Measurements from ENCODE around the gene HLX.

HLX gene

DNA sequence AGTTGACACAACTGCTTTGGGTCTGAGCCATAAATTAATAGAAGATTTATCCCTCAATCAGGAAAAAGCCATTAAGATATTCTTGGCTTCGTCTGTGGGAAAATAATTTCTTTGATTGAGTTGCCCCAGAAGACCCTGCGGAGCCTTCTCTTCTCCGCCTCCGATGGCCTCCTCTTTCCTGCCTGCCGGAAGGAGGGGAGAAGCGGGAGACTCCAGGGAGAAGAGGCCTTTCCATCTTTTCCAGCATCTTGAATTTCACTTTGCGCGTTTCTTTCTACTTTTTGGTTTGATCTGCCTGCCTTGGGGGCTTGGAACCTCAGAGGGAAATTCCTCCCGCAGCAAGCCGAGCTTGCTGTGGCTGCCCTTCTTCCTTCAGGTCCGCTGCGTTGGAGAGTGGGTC is 16.8 kb downstream of the HLX start:
- DNase-seq: no peak

DNA sequence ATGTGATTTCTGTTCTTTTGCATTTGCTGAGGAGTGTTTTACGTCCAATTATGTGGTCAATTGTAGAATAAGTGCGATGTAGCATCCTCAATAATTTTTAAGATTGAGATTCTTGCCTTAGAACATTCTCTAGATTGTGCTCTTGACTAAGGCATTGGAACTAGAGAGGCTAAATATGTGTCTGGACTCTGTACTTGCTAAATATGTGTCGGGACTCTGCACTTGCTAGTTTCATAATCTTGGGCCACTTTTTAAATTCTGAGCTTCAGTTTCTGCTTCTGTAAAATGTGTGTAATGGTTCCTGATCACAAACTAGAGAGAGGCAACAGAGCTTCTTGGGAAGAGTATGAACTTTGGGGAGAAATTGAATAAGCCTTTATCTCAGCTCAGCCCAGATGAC is 21.6 kb downstream of the HLX start:
- DNase-seq: no peak

DNA sequence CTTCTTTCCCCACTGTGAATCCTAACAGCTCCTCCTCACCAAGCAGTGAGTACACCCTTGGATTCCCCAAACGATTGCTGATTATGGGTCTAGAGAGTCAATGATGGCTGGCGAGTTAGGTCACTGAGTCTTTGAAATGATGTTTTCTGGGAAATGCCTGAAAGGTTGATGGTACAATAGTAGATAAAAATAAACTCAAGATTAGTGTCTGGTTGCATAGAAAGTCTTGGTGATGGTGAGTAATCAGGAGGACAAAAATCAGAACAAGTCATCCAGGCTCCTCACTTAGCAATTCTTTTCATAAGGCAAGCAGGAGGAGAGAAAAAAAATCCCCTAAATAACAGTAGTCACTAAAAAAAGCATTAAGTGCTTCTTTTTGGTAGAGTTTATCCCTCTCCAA is 22.6 kb downstream of the HLX start:
- DNase-seq: no peak

DNA sequence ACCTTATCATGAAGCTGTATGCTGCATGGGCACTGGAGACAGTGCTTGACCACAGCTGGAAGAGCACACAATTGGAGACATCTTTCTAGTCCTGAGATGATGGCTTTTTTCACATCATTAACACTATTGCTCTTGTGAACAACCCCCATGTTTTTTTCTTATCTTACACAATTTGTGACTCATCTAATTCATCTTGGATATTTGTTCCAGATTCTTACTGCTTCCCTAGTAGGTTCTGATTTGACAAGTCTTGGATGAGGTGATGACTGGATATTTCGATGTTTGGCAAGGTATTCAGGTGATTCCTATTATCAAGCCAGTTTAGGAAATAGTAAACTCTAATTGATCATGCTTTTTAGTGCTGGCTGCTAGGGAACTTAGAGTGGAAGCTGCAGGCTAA is 23.7 kb downstream of the HLX start:
- no peak for DNase-seq

DNA sequence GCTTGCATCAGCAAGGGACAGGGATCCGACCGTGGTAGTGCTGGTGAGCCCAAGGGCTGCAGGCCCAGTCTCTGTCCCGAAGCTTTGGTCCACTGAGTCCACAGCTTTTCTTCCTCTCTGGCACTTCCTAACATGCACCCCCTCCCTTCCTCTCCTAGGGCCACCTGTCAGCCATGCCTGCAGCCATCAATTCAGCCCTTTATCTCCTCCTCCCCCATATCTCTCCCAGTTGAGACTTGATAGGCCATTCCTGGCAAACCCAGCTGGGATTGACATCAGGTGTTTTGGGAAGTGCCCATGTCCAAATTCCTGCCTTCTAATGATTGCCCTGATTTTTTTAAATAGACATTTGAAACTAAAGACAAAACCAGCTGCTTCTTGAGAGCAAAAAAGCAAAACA is 25.6 kb downstream of the HLX start:
- DNase-seq: no peak

DNA sequence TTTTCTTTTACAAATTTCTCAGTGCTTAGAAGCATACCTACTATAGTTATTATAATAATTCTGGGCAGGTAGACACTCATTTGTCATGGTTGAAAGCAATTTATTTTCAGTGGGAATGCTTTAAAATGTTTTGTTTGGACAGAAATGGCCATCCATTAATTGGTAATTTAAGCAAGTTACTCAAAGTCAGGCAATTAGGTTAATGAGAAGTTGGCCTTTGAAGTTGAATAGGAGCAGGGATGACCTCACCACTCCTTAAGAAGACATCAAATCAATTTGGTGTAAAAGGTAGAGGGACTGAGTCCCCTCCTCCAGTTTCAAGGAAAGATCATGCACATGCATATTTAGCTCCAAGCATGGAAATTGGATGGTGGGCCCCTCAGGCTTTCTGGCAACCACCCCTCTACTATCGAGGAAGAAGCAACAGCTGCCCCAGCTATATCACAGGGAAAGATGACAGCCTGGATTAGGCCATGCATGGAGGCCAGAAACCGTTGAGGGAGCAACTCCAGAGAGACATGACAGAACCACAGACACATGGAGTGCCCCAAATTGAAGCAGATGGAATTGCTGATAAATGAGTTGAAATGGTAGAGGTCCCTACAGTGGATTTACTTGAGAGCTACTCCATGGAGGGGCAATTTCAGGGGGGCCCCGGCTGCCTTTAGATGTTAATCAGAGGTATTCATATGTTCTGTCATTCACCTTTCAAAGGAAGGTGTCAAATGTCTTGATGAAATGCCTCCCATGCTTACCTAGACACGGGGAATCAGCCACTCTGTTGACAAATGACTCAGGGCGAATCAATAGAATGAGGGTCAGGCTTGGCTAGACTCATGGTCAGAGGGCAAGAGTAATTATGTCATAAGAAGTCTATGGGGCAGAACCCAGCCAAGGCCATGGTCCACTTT is 26.7 kb downstream of the HLX start:
- no peak for DNase-seq

DNA sequence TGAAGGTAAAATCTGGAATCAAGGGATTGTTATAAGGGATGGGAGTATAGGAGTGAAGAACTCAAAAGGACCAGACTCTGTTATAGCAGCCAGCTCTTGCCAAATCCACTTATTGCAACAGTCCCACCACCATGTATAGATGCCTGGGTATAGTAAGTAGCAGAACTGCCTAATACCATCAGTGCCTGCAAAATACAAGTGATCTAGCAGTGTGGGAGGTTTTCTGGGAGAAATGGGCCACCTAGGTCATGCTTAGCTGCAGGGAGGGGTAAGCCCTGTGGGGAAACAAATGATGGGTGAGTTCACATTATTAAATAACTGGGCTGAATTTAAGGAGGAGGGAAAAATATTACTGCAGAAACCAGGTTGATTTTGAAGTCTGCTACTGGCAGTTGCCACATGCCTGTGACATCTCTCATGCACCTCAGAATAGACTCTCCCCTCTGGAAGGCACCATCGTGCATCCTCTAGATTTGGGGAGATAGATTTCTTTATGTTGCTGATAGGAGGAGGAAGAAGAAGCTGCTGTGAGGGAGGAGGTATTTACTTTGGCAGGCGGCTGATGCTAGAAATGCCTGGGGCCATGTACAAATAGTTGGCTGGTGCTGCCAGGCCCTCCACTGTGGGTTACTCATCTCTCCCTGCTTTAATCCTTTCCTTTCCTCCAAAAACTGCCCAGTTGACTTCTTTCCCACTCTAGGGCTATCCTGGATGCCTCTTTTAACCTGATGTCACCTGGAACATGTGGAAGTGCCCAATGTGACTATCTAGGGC is 27.5 kb downstream of the HLX start:
- DNase-seq: no peak

DNA sequence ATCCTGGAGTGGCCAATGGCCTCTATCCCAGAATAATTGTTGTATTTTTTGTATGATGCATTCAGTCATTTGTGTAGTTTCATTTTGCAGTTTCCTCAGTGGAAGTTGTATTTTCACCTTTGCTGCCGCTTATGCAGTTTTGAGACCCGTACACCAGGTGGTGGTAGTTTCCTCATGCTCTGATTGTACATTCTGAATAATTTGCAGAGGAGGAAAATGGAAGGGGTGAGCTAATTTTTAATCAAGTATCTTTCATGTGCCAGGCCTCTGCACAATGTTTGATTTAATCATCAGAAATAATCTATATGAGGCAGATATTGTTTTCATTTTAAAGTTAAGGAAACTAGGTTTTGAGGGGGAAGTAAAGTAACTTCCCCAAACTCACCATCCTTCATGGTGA is 29.5 kb downstream of the HLX start:
- no peak for DNase-seq

DNA sequence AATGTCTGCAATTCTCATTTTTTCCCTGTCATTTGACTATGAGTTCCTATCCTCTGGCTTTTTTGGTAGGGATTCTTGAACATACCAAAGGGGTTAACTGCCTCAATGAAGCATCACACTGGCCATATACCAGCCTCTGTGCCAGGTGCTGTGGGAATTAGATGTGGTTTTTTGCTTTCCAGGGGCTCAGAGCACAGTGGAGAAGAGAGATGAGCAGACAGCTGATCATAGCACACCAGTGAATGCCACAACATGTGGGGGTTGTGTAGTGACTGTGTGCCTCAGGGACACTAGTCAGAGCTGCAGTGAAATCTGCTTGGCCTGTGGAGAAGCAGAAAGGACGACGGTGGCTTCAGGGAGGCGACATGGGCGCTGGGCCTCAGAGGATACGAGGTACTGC is 30.8 kb downstream of the HLX start:
- DNase-seq: no peak

DNA sequence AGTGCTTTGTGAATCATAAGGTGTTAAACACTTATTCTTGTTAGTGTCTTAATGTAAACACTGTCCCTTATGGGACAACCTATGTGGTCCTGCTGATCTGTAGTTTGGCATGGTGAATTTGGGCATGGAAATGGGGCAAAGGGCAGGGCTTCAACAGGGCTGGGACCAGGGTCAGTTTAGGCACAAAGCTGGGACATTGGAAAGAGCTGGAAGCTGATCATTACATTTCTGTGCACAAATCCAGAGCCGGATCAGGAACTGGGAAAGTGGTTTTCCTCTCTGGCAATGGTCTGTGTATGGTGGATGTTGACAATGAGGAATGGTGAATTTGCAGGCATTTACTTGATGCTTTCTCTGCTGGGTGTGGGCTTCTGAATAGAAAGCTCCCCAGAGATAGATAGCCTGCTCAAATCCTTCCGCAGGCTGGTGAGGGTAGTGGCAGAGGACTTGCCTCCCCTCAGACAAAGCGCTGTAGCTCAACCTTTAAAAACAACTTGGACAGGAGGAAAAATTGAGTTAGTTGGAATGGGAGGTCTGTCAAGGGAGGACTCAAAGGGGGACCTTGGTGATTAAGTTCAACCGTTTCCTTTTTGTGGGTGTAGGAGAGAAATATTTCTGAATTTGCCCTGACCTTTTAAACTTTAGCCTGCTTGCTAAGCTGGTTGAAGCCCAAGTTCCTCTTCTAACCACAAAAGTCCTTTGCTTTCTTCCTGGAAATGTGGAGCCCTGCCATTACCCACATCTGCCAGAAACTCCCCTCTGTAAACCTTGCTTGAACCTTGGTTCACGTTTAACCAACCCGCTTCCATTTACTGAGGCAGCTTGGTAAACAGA is 35.3 kb downstream of the HLX start:
- no peak for DNase-seq

DNA sequence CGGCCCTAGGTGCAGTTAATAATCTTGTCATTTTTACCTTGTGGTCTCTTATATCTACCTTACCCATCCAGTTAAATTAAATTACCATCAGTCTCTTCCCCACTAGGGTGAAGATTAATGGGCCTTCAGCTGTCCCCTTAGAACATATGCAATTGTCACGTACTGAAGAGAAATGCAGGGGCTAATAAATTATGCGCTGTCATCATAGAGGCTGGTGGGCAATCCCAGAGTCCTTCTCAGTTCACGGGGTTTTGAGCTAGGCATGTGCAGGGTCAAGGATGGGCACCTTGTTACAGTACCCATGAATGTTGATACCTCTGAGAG is 35.8 kb downstream of the HLX start:
- DNase-seq: no peak

DNA sequence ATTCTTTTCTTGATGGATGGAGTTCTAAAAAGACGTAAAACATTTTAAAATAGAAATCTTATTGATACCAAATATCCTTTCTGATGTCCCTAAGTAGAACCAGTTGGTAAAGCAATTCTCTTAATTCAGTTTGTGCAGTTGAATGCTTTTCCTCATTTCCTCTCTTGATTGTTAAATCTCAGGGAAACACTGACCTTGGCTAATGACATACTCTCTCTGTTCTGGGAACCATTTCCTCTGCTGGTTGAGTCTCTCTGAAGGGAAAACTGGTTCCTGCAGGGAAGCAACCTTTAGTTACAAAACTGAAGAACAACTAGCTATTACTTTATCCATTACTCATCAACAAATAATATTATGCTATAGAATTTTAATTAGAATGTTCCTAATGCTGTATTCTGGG is 36.7 kb downstream of the HLX start:
- DNase-seq: no peak

DNA sequence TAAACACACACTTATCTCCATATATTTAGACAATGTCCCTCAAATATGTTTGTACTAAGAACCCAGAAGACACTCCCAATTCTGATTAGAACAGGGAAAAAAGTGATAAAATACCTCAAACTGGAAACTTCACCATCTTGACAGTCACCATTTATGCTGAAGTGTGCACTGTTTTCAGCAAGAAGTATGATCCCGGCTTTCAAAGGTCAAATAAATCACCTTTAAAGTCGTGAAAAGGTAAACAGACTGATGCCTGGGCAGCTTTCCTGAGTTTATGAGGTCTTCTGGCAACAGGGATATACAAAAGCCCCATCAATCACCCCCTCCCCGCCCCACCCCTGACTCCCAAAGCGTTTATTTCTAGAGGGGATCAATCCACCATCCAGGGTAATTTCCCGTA is 37.9 kb downstream of the HLX start:
- no peak for DNase-seq

DNA sequence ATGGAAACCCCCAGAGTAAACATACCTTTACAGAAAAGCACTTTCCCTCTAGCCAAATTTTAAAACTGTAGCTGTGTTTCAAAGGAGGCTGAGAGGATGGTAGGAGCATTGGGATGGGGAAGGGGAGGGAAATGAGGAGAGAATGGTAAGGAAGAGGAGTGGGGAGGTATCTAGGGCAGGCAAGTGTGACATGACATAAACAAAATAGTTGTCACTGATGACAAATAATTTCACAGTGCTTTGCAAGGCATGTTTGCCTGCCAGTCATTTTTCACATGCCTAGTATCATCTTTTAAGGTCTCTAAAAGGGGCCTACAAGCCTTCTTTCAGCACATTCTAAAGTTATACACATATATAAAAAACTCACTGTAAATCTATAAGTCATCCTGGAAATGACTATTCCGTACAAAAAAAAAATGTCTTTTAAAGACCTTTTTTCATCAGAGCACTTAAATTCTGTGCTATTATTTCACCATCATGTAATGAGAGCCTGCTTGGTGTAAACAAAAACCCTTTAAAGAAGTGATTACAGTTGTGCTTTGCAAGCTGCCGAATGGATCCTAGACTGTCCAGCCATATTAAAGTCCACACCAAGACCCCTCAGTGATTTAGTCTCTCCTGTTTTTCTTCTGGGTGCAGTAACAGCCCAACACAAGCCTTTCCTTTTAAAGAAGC is 38.4 kb downstream of the HLX start:
- DNase-seq: no peak

DNA sequence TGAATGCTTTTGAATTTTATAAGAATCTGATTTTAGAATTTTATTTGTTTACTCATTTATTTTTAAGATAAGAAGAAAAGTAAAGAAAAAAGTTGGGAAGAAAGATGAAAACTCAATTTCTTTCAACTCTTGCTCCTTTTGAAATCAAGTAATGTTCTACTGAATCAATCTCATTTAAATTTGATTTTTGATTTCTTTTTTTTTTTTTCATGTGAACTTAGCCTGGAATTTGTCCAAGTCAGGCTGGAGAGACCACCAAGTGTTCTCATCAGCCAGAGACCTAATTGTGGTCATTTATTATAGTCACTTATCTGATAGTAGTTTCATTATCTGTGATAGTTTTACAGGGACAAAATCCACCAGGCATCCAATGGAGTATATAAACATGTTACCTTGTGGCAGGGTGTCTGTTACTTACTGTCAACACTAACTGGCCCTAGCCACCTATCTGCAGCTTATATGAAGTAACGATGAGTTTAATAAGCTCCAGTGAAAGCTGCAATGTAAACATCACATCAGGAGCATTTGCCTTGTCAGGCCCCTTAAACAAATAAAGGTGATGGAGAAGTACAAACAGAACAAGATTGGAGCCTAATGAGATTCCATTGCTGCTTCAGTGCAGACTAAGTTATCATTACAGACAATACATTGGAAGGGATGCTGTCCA is 39.2 kb downstream of the HLX start:
- DNase-seq: no peak

DNA sequence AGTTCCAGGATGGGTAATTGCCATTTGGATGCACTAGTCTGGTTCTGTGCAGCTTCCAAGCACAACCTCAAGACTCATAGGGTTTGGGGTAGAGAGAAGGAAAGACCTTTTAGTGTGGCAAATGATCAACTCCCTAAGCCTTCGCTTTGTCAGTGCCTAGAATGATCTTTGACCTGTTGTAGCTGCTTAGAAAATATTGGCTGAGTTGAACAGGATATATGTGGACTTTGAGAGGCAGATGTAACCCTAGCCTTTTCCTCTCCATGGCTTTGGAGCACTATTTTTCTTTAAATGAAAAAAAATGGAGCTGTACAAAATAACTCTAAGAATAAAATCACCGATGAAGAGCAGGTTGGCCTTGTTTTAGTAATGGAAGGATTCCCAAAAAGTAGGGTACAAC is 41.7 kb downstream of the HLX start:
- DNase-seq: no peak

DNA sequence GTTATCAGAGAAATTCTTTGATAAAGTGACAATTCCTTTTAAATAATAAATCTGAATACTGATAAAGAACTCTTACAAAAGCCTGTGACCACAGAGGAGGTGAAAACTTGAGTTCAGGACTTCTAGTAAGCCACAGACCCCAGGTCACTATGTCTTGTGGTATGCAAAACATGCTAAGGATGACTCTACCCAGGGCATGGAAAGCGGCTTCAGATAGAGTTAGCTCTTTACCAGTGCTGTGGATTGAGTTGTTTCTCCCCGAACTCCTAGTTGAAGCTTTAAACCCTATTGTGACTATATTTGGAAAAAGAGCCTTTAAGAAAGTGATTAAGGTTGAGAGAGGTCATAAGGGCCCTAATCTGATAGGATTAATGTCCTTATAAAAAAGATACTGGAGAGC is 42.3 kb downstream of the HLX start:
- no peak for DNase-seq

DNA sequence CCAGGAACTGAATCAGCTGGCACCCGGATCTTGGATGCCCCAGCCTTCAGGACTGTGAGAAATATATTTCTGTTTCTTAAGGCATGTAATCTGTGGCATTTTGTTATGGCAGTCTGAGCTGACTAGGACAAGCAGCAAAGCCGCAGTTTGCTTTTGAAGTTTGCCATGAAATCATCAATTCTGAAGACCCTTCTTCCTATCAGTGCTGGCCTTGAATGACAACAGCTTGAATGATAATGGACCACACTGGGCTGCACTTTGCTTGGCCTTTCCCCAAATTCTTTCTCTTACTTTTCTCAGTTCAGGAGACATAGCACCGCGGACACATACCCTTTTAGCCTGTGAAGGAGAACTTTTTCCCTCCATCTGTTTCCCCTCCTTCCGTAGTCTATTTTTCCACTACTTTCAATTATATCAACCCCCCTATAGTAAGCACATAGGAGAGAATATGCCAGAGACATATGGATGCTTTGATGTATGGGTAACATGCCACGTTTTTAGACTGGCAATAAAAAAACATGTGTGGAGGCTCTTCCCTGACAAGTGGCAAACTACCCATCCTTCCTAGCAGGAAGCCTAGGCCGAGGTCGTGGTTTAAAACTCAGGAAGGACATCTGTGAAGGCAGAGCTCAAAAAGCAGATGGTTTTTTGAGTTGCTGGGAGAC is 42.9 kb downstream of the HLX start:
- no peak for DNase-seq

DNA sequence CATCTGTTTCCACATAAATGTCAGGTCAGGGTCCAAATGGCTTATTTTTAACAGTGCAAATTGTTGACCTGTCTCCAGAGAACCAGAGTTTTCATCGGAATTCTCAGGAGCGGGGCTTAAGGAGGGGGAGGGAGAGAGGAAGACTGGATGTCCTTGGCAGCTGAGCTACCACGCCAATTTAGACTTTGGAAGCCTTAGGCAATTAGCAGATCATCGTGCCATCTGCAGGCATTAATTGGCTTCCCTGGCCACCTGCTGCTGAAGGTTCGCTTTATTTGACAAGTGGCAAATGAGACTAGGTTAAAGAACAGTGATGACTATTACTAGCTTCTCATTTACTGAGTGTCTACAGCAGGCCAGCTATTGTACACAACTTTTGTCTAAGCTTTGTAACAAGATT is 43.7 kb downstream of the HLX start:
- no peak for DNase-seq

DNA sequence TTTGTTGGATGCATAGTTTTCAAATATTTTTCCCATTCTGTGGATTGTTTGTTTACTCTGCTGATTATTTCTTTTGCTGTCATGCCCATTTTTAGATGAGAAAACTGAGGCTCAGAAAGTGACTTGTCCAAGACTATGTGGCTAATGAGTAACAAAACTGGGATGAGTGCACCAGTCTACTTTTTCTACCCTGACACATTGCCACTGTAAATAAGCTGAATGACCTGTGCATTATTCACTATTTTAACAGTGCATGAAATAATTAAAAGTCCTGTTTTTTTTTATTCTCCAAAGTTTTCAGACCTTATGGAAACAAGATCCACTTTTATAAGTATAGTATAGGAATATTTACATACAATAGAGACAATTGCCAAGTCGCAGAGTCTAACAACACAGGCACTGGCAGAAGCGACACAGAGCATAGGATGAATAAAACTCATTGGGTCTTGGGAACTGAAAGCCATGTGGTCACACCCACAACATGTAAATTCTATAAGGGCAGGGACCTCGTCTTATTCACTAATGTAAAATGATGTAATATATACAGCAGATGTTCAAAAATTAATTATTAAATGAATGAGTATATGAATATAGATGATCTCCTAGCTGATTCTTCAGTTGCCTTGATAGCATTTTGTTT is 45.2 kb downstream of the HLX start:
- DNase-seq: no peak

DNA sequence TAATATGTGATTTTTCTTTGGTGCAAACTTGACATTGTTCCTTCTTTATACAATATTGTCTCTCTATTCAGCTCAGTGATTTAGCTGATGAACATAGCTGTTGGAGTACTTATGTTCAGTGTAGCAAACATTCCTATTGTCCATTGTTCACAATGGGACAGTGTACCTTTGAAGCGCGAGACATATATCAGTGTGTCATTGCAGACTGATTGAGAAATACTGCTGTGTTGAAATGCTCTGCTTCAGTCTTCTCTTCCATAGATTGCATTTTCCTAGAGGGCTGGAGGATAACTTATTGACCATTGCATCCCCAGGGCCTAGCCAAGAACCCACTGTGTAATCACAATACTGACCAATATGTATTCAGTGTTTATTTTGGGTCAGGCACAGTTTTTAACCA is 46.5 kb downstream of the HLX start:
- no peak for DNase-seq

Measured in activated CD4-positive, alpha-beta T cell treated with anti-CD3 and anti-CD28 coated beads for 1 hour (primary cell).